Measurements from ENCODE around the gene MLXIP.
A peak's percentile ranks its signal among the peaks of the same experiment; 100 is the strongest.

DNA sequence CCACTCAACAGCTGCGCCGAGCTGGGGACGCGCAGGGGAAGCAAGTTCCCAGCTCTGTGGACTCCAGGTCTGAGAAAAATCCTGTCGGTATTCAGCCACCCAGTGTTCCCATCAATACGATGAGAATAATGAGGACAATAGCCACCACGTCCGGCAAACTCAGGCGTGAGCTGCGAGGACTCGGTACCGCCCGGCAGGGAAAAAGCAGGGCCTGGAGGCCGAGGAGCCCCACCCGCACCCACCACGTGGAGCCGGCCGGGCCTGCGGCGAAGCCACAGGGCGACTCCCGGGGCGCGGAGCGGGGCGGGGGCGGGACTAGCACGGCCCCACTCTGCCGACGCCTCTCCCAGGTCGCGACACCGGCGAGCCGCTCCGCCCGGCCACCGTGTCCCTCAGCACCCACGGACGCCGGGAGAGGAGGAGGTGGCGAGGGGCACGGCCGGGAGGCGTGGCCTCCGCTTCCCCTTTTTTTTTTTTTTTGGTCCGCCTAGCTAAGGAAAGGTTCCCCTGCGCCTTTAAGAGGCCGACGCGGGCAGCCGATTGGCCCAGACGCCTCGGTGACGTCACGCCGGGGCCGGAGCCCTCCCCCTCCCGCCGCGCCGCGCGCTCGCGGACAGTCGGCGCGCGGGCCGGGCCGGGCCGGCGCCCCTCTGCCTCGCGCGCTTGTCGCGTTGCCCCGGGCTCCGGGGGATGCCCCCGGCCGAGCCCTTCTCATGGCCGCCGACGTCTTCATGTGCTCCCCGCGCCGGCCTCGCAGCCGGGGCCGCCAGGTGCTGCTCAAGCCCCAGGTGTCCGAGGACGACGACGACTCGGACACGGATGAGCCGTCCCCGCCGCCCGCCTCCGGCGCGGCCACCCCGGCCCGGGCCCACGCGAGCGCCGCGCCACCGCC is at the start of gene MLXIP:
- TF ChIP-seq POLR2AphosphoS5 (IDR thresholded peaks at IDR 0.05; ENCODE audit: insufficient read depth in 1 of 2, low read depth in 1 of 2) (peak in 1 of 2 donors; percentile 63), POLR2A (IDR thresholded peaks at IDR 0.05) (peak in 1 of 2 donors; percentile 97)
- TF ChIP-seq, protein P1, sequence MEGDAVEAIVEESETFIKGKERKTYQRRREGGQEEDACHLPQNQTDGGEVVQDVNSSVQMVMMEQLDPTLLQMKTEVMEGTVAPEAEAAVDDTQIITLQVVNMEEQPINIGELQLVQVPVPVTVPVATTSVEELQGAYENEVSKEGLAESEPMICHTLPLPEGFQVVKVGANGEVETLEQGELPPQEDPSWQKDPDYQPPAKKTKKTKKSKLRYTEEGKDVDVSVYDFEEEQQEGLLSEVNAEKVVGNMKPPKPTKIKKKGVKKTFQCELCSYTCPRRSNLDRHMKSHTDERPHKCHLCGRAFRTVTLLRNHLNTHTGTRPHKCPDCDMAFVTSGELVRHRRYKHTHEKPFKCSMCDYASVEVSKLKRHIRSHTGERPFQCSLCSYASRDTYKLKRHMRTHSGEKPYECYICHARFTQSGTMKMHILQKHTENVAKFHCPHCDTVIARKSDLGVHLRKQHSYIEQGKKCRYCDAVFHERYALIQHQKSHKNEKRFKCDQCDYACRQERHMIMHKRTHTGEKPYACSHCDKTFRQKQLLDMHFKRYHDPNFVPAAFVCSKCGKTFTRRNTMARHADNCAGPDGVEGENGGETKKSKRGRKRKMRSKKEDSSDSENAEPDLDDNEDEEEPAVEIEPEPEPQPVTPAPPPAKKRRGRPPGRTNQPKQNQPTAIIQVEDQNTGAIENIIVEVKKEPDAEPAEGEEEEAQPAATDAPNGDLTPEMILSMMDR (IDR thresholded peaks at IDR 0.05): no peak
